Stimulated activated CD8-positive, alpha-beta memory T cell treated with anti-CD3 and anti-CD28 coated beads, Interleukin-15, amount 100 ng/mL, for 1 hour (primary cell): ENCODE data around the gene GRIK2.

Experiments
- DNase-seq: peaks from one replicate; pipeline ENCODE4 v3.0.0-alpha.2; 2020; ENCODE audit warnings: low read depth

The GRIK2 gene

DNA sequence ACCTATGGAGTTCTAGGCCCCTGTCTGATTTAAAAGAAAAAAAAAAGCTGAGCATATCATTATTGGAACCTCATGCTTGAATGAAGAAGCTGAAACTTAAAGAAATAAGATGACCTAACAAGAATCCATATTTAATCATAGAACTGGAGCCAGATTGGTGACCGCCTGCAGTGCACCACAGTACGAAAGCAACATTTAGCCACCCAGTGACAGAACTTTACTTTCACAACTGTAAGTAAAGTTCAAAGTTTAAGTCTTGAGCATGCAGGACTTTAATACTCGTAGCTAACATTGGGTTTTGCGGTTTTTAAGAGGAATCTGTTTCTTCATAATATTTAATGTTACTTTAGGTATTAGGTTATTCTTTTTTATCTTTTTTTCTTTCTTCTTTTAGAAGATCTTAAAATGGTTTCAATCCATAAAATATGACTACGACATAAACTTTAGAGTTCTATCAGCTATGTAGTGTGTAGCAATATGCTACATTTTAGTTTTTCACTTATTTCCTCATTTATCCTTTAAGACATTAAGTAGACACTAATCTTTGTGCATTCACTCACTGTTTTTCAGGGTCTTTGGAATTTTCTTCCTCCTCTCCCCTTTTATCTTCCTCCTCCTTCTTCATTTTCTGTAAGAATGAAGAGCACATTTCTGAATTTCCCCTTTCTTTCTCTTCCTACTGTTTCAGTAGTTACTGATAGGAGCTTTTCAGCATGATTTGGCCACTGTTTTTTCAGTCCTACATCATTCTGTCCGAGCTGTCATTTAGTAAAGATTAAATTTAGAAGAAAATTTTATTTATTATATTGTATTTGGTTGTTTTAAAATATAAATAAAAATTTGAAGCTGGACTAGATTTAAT, 514.1 kb downstream of the GRIK2 start:
- DNase-seq, result no peak

DNA sequence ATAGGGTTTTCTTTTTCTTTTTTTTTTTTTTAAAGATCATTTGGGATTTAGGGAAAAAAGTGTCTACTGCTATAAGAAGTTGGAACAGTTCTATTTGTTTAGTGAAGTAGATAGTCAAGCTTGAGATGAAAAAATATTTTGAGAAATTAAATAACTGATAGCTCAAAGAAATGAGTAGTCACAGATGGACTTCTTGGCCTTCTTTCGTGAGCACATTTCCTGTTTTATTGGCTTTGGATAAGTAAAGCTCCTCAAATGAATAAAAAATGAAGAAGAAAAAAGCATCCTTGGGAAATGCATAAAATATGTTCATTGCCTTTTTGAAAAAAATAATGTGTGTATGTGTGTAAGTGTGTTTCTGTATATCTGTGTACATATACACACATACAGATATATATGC, 515.9 kb downstream of the GRIK2 start:
- DNase-seq, result no peak

DNA sequence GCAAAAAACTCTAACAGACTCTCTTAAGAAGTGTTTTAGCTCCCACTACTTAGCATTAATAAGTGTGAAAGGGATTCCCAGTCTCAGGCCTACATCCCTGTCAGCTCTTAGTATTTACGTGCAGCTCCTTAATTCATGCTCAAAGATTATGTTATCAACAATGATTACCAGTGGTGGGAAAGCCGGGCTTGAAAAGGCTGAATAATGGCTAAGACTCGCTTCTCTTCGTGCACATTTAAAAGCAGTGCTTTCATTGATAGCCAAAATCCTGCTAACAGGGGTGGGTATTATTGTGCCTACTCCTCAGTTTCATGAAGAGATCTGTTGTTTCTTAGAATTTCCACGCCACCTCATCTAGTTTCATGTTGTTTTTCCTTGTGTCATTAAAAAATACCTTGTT, 518.8 kb downstream of the GRIK2 start:
- DNase-seq, result no peak

DNA sequence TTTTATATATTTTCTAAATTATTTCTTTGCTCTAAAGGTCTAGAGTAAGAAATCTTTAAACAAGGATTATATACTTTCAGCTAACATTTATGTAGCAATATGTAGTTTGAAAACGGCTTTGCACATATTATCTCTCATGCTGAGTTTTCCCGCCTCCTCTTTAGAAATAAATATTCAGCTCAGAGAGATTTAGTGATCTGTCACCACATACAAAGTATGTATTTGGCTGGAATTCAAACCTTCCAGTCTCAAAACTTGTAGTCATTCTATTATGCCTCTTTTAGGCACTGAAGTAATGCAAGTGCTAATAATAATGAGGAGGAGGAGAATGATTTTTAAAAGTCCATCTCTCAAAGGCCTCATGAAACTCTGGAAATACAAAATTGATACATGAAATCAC, 525.0 kb downstream of the GRIK2 start:
- DNase-seq, result no peak

DNA sequence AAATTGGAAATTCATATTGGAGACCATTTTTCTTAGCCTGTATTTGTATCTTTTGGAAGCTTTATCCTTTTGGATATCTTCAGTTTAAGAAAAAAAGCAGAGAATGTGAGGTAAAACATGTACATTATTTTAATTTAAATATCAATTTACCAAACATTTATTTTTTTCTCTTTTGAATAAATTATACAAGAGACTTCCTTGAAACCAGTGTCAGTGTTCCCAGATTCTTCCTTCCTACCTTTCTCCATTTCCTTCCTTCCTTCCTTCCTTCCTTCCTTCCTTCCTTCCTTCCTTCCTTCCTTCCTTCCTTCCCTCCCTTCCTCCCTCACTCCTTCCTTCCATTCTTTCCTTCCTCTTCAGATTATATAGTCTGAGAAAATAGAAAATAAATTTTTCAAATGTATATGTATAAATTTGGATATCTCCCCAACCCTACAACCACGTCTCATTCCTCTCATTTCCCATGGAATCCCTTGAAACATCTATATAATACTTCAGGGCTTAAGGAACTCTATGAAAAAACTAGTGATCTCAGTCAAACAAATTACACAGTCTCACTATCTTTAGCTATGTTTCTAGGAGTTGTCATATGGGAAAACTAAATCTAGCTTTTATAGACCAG, 528.4 kb downstream of the GRIK2 start:
- no peak for DNase-seq

DNA sequence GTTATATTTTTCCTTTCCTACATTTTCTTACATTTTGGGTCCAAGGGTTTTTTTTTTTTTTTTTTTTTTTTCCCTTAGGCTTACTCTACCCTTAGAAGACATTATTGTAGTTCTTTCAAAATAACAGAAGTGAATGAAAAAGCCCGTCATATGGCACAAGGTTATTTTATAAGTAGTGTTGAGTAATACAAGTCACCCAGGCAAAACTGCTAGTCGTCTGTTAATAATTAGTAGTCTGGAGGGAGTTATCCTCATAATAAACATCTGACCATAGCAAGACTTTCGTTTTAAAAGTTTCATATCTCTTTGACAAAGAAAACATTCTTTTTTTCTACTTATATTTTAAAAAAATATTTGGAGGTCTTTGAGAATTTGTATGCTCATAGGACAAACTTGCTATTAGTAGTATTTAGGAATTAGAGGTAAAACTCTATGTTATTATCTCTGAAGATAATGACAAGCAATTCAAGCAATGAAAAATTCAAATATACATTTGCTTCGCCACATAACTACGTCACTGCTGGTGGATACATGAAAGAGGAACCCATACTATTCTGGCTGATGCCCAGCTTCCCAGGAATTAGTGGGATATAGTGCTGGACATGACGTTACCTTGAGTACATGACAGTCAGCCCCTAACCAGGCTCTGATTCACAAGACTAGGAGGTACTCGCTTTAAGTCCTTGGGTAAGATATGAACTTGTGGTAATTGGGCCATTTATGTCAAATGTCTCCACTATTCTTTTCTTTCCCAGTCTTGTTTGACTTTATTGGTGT, 532.8 kb downstream of the GRIK2 start:
- DNase-seq, result no peak

DNA sequence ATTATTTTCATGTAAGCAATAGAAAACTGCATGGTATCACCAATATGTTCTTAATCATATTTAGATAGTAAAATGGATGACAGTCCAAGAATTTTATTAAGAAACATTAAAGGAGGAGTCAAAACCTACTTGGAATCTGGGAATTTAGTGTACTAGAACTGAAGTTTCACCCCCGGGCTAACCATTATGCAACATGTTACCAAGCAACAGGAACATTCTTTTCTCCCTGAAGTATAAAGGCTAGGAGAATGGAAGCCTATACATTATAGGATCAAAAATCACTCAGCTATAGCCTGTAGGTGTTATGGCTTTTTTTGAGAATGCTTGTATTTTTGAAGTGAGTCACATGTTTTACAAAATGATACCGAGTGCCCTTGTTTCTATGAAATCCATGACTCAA, 538.3 kb downstream of the GRIK2 start:
- DNase-seq, result no peak

DNA sequence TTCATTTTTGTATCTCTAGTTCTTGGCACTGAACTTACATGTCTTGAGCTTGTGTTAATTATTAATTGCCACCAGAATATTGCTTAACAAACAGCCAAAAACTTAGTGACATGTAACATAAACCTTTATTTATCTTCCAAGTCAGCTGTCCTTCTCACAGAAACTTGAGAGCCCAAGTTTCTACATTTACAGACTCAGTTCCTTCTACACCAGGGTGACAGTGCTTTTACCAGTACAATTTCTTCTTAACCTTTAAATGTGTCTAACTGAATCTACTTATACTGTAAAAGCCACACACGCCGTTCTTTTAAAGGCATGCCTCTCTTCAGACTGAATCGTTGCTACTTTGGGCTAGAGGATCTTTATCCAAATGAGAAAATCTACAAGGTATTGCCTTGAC, 539.2 kb downstream of the GRIK2 start:
- DNase-seq, result no peak

DNA sequence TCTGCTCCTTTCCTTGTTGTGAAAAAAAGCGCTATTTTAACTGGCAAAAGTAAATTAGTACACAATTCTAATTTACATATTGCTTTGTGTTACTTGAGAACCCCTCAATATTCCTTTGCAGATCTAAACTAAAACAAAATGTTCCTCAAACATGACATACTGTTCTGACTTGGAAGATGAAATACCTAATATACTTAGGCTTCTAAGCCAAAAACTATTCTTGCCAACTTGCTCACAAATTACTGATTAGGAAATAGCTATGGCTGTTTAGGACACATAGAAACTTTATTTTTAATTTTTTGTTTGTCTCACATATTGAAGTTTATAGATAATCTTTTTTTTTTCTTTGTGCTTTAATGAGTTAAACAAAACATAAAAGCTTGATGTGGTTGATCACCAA, 542.2 kb downstream of the GRIK2 start:
- DNase-seq, result no peak

DNA sequence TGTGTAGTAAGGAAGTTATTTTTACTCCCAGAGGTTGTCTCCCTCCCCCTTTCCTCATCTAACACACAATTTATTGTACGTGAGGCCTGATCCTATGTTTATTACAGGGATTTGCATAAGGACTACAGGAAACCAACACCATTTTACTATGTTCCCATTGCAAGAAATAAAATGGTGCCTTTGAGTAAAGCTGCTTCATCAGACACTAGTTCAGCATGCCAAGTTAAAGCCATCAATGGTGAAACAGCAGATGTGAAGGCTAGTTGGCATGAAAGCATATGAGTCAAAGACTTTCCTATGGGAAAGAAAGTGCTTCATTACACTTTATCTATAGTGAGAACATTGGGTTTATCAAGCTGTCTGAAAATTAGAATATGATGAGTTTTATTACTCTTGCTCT, 543.0 kb downstream of the GRIK2 start:
- DNase-seq, result no peak

DNA sequence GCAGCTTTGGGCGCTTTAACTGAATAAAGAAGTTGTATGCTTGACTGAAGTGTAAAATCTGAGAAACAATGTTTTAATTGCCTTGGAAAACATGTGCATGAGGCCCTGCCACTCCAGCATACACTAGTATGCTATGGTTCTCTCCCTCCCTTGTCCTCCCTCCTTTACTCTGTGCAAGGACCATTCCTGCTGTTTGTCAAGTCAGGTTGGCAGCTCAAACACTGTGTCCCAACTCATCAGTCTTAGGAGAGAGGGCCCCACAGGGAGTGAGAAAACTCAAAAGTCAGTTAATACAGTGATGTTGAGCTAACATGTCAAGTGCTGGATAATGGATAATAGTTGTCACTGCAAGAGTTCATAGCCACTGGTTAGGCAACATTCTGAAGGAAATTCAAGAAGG, 543.6 kb downstream of the GRIK2 start:
- DNase-seq, result no peak

DNA sequence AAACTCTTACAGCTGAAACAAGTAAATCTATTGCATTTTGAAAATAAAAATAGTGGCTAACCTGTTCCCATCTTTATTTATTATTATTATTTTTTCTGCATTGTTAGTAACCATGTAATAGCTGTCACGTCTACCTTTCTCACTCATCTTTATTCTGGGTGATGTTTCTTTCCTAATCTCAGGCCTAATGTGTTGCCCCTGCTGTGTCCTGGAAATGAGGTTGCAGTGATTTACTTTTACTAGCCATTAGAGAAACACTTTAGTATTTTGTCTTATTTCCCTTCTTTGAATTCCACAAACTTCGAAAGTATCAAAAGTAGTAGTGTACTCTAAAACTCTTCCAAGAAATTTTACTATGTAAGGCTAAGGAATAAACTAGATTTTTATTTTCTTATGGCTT, 546.9 kb downstream of the GRIK2 start:
- no peak for DNase-seq

DNA sequence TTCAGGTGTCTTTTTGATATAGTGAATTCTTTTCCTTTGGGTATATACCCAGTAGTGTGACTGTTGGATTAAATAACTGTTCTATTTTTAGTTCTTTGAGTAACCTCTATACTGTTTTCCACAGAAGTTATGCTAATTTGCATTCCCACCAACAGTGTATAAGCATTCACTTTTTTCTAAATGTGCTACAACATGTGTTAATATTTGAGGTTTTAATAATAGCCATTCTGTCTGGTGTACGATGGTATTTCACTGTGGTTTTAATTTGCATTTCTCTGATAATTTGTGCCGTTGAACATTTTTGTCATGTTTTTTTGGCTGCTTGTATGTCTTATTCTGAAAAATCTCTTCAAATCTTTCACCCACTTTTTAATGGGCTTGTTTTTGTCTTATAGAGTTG, 563.5 kb downstream of the GRIK2 start:
- DNase-seq, result no peak

DNA sequence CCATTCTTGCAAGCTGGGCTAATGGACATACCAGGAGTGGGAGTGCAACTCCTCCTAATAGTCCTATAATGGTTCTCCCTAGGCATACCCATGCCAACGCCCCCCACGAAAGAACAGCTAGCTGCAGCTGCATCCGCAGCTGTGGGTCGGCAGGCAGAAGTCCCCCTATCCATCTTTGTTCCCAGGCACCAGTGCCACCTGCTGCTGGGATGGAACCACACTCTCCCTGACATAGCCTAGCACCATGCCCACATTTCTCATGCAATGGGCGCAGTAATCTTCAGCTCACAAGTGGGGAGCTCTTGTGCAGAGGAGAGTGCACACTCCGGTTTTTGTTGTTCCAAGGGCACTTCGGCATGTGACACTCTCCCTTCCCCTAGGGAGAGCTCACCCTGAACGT, 567.8 kb downstream of the GRIK2 start:
- no peak for DNase-seq

DNA sequence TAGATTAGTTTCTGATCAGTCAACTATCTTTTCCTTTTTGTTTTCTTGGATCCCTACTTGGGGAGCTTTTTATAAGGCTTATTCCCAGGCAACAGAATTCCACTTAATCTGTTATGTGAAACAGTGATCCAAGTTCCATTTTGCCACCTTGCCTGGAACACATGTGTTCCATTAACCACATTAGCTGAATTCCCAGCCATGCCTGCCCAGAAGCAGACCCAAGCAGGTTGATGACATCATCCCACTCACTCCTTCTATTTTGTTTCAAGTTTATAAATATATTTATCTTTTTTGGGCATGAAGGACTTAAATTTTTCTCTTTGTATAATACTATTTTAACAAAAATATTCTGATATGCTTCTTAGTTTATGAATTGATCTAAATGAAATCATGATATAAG, 587.4 kb downstream of the GRIK2 start:
- DNase-seq, result no peak

DNA sequence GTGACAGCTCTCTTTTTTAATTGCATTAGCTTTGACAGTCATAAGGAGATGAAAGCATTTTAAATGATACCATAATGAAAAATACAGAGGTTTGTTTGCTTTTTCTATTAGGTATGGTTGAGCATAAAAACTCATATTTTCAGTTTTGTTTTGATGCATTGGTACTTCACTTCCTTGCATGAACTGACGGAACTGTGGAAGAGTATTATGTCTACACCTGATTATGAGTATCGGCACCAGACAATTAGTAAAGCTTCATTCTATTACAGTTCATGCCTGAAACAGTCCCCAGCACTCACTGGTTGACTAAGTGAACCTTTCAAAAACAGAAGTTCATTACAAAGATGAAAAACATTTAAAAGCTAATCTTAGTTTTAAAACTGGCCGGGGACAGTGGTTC, 593.0 kb downstream of the GRIK2 start:
- no peak for DNase-seq

DNA sequence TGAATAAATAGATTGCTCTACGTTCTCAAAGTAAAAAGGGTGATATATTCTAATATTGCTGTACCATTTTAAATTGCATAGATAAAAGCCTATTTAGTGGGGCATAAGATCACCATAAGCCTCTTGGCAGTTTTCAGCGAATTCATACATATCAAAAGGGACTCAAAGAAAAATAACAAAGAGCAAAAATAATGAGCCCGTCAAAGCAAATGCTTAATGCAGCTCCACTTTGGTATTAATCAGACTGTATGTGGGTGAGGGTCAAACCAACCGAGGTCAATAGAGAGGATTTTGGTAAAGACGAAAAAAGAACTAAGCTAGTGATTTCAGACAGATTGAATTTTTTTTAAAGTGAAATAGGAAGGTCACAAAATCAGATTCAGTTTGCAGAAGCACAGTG, 598.8 kb downstream of the GRIK2 start:
- no peak for DNase-seq

DNA sequence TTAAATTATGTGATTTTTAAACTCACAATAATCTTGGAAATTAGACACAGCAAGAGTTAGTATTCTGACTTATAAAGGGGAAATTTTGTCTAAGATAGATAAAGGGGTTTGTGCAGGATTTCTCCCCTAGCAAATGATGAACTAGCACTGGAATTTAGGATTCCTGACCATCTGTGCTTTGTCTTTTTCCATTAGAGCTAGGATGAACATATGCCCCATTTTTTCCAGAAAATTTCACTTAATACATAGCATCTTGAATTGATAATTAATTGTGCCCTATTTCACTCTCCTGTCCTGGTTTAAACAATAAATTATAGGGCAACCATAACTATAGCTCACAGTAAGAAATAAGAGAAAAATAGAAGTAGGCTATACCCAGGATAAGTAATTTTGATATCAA, 601.0 kb downstream of the GRIK2 start:
- DNase-seq, result no peak

DNA sequence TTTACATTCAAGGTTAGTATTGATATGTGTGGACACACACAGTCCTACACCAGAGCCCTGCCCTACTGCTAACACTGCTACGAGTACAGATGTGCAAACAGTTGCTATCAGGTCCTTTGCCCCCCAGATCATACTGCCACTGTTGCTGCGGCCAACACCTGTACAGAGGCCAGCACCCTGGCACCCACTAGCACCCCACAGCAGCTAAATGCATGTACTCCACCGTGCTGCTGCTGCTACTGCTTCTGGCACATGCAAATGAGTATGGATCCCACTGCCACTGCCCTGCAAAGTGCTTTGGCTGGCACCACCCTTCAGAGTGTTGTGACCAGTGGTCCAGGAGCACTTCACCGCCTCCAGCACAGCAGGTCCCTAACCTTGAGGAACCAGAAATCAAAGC, 621.9 kb downstream of the GRIK2 start:
- no peak for DNase-seq

DNA sequence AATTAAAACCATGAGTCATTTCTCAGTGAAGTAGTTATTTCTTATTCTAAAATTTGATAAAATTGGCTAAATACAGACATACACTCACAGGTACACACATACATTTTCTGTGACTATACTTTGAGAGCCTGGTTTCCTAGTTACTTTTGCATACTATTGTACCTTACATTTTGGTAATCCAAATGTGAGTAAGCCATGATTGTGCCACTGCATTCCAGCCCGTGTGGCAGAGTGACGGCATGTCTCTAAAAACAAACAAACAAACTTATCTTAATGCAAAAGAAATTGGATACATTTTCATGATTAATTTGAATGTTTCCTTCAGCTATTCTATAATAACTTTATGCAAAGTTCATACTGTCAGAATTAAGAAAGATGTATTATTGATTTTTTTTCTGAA, 628.8 kb downstream of the GRIK2 start:
- no peak for DNase-seq

DNA sequence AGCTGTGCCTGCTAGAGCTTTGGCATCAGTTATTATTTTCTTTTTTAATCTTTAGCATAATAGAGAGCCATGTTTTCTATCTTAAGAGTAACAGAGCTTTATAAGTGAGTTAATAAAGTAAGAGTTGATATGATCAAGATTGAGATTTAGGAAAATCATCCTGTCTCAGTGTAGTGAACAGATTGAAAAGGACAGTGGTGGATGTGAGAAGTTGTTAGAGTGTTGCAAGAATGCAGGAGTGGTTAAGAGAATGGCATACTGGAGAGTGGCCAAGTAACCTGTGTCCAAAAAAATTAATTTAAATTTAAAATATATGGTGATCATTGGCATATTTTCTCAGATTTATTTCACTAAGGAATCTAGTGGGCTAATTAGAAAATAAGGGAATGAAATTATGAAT, 629.3 kb downstream of the GRIK2 start:
- DNase-seq, result no peak

DNA sequence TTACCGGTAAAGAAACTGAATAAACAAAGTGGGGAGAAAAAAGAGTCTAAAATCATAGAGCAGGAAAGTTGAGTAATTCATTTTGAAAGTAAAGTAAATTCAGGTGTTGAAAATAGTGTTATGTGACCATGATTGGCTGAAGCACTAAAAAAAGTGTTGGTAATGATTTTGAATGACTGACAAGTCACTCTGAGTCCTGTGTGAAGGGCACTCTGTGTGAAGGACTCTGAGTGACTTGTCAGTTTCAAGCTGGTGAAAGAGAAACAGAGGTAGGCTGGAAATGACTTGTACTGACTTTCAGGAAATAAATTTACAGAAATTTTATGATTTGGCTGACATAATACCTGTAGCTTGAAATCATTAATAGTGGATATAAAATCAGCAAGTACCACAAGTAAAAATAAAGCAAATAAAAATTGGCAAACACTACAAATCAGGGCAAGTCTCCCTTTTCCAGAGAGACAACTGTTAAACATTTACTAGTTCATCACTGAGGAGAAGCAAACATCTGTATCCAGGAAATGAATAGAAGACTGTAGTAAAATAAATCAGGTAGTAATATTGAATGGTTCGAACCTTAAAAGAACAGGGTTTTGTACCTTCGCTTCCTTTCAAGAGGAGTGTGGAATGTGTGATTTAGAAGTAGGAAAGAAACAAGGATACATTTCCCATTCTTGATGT, 630.6 kb downstream of the GRIK2 start:
- no peak for DNase-seq

DNA sequence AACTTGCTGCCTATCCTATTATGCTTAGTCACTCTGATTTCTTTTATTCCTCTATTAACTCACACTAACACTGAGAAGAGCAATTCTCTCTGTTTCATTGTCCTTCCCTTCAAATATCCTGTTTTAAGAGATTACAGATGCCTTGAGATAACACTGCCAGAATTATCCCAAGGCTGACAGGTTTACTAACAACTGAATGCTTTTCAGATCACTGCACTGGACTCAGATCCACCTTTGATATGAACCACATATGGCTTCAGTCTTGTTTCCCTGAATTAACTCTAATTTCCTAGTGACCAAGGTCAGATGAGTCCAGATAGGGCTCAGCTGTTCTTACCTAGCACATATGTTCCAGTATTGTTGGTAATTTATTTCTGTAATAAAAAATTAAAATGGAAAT, 633.1 kb downstream of the GRIK2 start:
- DNase-seq, result no peak
